ENCODE measurements around the gene CCDC127.

- TF ChIP-seq CTCF (IDR thresholded peaks at IDR 0.05) (no peak), POLR2A (IDR thresholded peaks at IDR 0.05) (no peak)
Measured at GRCh38 chr5:163841-164240, 54.1 kb downstream of the CCDC127 start.

Data from Peyer's patch (tissue), 4 donors.